HepG2 (cell line): ENCODE measurements around the gene PRSS8. TPM values are rescaled to one million over a fixed set of nuclear protein-coding genes. Genes with fewer than 3 reads are reported as not detected.

ENCODE experiments used
- FLYWCH1 ChIP-seq: sonication (generic); formaldehyde crosslinking; IDR thresholded peaks from 2 replicates; pipeline ENCODE4 v1.8.1; 2023; ENCODE audit warnings: mild to moderate bottlenecking, missing genetic modification reagents
- IRX3 ChIP-seq: sonication (generic); formaldehyde crosslinking; IDR thresholded peaks from 2 replicates; pipeline ENCODE4 v1.8.1; 2023; ENCODE audit warnings: mild to moderate bottlenecking, low read depth, missing genetic modification reagents, borderline replicate concordance
- MAZ ChIP-seq, 2 experiments: sonication (generic) in 1 of 2; formaldehyde crosslinking in 1 of 2; IDR thresholded peaks; 2 replicates each; pipeline versions ENCODE4 v1.5.0 to v1.6.1; 2012 to 2020; ENCODE audit warnings: low read depth in 2 of 2, mild to moderate bottlenecking in 2 of 2, borderline replicate concordance in 1 of 2, improper control_type of control experiment in 1 of 2, low read length in 1 of 2, missing genetic modification reagents in 1 of 2, moderate library complexity in 1 of 2
- PHF8 ChIP-seq: sonication (generic); formaldehyde crosslinking; IDR thresholded peaks from 2 replicates; pipeline ENCODE4 v1.5.0; 2020; ENCODE audit warnings: missing genetic modification reagents
- PTBP1 ChIP-seq: fragments of 200-400 bp; formaldehyde crosslinking; IDR thresholded peaks from 2 replicates; pipeline ENCODE4 v1.6.1; 2018; ENCODE audit warnings: low read length, low read depth; ENCODE audit not compliant: poor library complexity, severe bottlenecking
- SNRNP70 ChIP-seq: fragments of 200-400 bp; formaldehyde crosslinking; IDR thresholded peaks from 2 replicates; pipeline ENCODE4 v1.6.1; 2017; ENCODE audit warnings: mild to moderate bottlenecking, low read depth, low read length, moderate library complexity
- SRSF9 ChIP-seq: fragments of 200-400 bp; formaldehyde crosslinking; IDR thresholded peaks from 2 replicates; pipeline ENCODE4 v1.6.1; 2018; ENCODE audit warnings: borderline replicate concordance, mild to moderate bottlenecking, low read depth, low read length; ENCODE audit not compliant: insufficient read depth, poor library complexity, severe bottlenecking
- TCF7 ChIP-seq: sonication (generic); IDR thresholded peaks from 2 replicates; pipeline ENCODE4 v1.6.1; 2016; ENCODE audit warnings: antibody characterized with exemption, low read depth
- ZFP1 ChIP-seq: IDR thresholded peaks from 2 replicates; pipeline ENCODE4 v1.6.1; 2016
- ZNF549 ChIP-seq: sonication (generic); formaldehyde crosslinking; IDR thresholded peaks from 2 replicates; pipeline ENCODE4 v1.5.0; 2020; ENCODE audit warnings: missing genetic modification reagents
- ZNF567 ChIP-seq: sonication (generic); formaldehyde crosslinking; IDR thresholded peaks from 2 replicates; pipeline ENCODE4 v1.8.1; 2023; ENCODE audit warnings: mild to moderate bottlenecking, missing genetic modification reagents, borderline replicate concordance
- ZNF569 ChIP-seq: sonication (generic); formaldehyde crosslinking; IDR thresholded peaks from 2 replicates; pipeline ENCODE4 v1.5.0; 2020; ENCODE audit warnings: mild to moderate bottlenecking, missing genetic modification reagents, moderate library complexity, borderline replicate concordance
- ZNF652 ChIP-seq: IDR thresholded peaks from 2 replicates; pipeline ENCODE4 v1.6.1; 2016; ENCODE audit warnings: low read depth, borderline replicate concordance
- ZNF713 ChIP-seq: sonication (generic); formaldehyde crosslinking; IDR thresholded peaks from 2 replicates; pipeline ENCODE4 v1.4.0; 2020; ENCODE audit warnings: mild to moderate bottlenecking, missing genetic modification reagents
- ZNF841 ChIP-seq: sonication (generic); formaldehyde crosslinking; IDR thresholded peaks from 2 replicates; pipeline ENCODE4 v1.8.1; 2023; ENCODE audit warnings: missing genetic modification reagents, borderline replicate concordance
- ZSCAN31 ChIP-seq: sonication (generic); formaldehyde crosslinking; IDR thresholded peaks from 2 replicates; pipeline ENCODE4 v1.5.0; 2020; ENCODE audit warnings: low read depth, mild to moderate bottlenecking, missing genetic modification reagents
- polyA plus RNA-seq, 8 experiments: library from polyadenylated mRNA; depleted of rRNA in 3 of 8; stranded (reverse) in 7 of 8; unstranded in 1 of 8; fragments of >200 nt; fragmentation: Illumina TruSeq in 4 of 8; extraction: Trizol in 4 of 8; gene quantifications; 2 replicates each; pipeline versions ENCODE4 v1.2.1 to v1.2.3, GENCODE V29; 2011 to 2016; ENCODE audit warnings: low read depth in 4 of 8, missing spikeins in 1 of 8, mixed read lengths in 1 of 8; ENCODE audit not compliant: insufficient read depth in 1 of 8
- total RNA-seq, 5 experiments: library from RNA; depleted of rRNA; stranded (reverse); fragments of >200 nt; fragmentation: Illumina TruSeq; extraction: Trizol; gene quantifications; 2 replicates each; pipeline ENCODE4 v1.2.3, GENCODE V29; 2016; ENCODE audit warnings: low read depth in 1 of 5
- TF ChIP-seq, protein P1 (sequence below): sonication (generic); formaldehyde crosslinking; IDR thresholded peaks from 2 replicates; pipeline ENCODE4 v1.9.0; 2021; ENCODE audit warnings: mild to moderate bottlenecking, missing genetic modification reagents
- TF ChIP-seq, protein P2 (sequence below): sonication (generic); formaldehyde crosslinking; IDR thresholded peaks from 2 replicates; pipeline ENCODE4 v1.8.1; 2022; ENCODE audit warnings: low read depth, mild to moderate bottlenecking, missing genetic modification reagents
- TF ChIP-seq, protein P3 (sequence below): IDR thresholded peaks from 2 replicates; pipeline ENCODE4 v1.6.1; 2016; ENCODE audit warnings: low read depth

Gene PRSS8
- total and polyA plus RNA-seq, 2 of the 13 experiments (the other 11 are each of a cell fraction or from before 2014, with no cell fraction given) = 2.6 to 7.2 TPM

DNA sequence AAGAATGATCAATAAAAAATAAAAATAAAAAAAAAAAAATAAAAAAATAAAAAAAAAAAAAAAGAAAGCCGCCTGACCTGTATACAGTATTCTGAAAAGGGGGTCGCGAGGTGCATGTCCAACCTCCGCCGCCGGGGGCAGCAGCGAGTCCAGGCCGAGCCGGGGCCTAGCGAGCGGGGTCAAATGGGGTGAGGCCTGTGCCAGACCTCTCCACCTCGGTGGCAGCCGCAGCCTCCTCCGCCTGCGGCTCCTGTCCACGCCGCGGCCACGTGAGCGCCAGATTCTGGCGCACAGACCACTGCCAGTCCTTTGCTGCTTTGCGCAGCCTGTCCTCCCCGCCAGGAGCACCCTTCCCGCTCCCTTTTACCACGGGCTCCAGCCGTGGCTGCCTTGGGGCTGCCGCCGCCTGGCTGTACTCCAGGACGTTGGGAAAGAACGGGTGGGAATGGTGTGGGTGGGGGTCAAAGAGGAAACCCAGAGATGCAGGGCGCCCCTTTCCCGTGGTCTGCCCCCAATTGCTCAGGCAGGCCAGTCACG lies 29.8 kb downstream of the PRSS8 start (continued):
- TF ChIP-seq, protein P1, sequence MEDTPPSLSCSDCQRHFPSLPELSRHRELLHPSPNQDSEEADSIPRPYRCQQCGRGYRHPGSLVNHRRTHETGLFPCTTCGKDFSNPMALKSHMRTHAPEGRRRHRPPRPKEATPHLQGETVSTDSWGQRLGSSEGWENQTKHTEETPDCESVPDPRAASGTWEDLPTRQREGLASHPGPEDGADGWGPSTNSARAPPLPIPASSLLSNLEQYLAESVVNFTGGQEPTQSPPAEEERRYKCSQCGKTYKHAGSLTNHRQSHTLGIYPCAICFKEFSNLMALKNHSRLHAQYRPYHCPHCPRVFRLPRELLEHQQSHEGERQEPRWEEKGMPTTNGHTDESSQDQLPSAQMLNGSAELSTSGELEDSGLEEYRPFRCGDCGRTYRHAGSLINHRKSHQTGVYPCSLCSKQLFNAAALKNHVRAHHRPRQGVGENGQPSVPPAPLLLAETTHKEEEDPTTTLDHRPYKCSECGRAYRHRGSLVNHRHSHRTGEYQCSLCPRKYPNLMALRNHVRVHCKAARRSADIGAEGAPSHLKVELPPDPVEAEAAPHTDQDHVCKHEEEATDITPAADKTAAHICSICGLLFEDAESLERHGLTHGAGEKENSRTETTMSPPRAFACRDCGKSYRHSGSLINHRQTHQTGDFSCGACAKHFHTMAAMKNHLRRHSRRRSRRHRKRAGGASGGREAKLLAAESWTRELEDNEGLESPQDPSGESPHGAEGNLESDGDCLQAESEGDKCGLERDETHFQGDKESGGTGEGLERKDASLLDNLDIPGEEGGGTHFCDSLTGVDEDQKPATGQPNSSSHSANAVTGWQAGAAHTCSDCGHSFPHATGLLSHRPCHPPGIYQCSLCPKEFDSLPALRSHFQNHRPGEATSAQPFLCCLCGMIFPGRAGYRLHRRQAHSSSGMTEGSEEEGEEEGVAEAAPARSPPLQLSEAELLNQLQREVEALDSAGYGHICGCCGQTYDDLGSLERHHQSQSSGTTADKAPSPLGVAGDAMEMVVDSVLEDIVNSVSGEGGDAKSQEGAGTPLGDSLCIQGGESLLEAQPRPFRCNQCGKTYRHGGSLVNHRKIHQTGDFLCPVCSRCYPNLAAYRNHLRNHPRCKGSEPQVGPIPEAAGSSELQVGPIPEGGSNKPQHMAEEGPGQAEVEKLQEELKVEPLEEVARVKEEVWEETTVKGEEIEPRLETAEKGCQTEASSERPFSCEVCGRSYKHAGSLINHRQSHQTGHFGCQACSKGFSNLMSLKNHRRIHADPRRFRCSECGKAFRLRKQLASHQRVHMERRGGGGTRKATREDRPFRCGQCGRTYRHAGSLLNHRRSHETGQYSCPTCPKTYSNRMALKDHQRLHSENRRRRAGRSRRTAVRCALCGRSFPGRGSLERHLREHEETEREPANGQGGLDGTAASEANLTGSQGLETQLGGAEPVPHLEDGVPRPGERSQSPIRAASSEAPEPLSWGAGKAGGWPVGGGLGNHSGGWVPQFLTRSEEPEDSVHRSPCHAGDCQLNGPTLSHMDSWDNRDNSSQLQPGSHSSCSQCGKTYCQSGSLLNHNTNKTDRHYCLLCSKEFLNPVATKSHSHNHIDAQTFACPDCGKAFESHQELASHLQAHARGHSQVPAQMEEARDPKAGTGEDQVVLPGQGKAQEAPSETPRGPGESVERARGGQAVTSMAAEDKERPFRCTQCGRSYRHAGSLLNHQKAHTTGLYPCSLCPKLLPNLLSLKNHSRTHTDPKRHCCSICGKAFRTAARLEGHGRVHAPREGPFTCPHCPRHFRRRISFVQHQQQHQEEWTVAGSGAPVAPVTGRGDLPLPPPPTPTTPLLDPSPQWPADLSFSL (CRISPR knock-in tag) = no peak
- TF ChIP-seq, protein P2, sequence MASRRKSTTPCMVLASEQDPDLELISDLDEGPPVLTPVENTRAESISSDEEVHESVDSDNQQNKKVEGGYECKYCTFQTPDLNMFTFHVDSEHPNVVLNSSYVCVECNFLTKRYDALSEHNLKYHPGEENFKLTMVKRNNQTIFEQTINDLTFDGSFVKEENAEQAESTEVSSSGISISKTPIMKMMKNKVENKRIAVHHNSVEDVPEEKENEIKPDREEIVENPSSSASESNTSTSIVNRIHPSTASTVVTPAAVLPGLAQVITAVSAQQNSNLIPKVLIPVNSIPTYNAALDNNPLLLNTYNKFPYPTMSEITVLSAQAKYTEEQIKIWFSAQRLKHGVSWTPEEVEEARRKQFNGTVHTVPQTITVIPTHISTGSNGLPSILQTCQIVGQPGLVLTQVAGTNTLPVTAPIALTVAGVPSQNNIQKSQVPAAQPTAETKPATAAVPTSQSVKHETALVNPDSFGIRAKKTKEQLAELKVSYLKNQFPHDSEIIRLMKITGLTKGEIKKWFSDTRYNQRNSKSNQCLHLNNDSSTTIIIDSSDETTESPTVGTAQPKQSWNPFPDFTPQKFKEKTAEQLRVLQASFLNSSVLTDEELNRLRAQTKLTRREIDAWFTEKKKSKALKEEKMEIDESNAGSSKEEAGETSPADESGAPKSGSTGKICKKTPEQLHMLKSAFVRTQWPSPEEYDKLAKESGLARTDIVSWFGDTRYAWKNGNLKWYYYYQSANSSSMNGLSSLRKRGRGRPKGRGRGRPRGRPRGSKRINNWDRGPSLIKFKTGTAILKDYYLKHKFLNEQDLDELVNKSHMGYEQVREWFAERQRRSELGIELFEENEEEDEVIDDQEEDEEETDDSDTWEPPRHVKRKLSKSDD = peak; percentile 87
- TF ChIP-seq PHF8 (CRISPR knock-in tag) (peak; percentile 79), SRSF9 (no peak), ZSCAN31 (CRISPR knock-in tag) (peak; percentile 95), IRX3 (CRISPR knock-in tag) (peak; percentile 93; the same call in 1 of the 2 replicates), ZFP1 (CRISPR knock-in tag) (peak; percentile 78; the same call in 1 of the 2 replicates), ZNF652 (CRISPR knock-in tag) (peak; percentile 71; the same call in 1 of the 2 replicates), ZNF567 (CRISPR knock-in tag) (peak; percentile 81; the same call in 1 of the 2 replicates), SNRNP70 (no peak), PTBP1 (peak; percentile 81), TCF7 (no peak), ZNF569 (CRISPR knock-in tag) (no peak), FLYWCH1 (CRISPR knock-in tag) (no peak), ZNF713 (CRISPR knock-in tag) (0 out of 2 replicates have a peak, but pooled peaks have one; percentile 75), ZNF549 (CRISPR knock-in tag) (peak; percentile 85; the same call in 1 of the 2 replicates), ZNF841 (0 out of 2 replicates have a peak, but pooled peaks have one; percentile 25), MAZ (IDR thresholded peaks at IDR 0.05; ENCODE audit: borderline replicate concordance, low read depth, low read length) (no peak), MAZ (CRISPR knock-in tag; IDR thresholded peaks at IDR 0.05; ENCODE audit: low read depth) (peak; percentile 97)
- TF ChIP-seq, protein P3, sequence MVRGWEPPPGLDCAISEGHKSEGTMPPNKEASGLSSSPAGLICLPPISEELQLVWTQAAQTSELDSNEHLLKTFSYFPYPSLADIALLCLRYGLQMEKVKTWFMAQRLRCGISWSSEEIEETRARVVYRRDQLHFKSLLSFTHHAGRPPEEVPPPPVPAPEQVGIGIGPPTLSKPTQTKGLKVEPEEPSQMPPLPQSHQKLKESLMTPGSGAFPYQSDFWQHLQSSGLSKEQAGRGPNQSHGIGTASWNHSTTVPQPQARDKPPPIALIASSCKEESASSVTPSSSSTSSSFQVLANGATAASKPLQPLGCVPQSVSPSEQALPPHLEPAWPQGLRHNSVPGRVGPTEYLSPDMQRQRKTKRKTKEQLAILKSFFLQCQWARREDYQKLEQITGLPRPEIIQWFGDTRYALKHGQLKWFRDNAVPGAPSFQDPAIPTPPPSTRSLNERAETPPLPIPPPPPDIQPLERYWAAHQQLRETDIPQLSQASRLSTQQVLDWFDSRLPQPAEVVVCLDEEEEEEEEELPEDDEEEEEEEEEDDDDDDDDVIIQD (CRISPR knock-in tag) = peak; percentile 77
